ENCODE measurements around the gene GALNT16.
"Not testable (repeated sequence)": the region's sequence is repeated elsewhere in the genome, so short reads cannot be mapped to it uniquely, and the experiment has no call there.

The GALNT16 gene

GRCh38 chr14:69259527-69260189, at the start of gene GALNT16:
TSS of gene GALNT16 (plus strand) at chr14:69260158. CDS start at chr14:69260291, 133 bp downstream.
- DNase-seq, result no peak

DNA sequence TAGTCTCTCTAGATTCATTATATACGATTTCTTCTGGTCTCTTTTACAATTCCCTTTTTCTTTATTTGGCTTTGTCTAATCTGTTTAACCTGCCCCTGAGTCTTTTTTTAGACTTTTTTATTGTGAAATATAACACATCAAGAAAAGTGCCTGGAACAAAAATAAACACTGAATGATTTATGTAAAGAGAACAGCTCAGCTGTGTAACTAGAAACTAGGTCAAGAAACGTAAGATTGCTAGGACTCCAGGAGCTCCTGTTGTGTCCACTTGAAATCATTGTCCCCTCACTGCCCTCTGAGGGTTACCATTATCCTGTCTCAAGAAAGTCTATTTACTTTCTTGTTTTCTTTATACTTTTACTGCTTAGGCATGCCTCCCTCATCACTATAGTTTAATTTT, 45.6 kb upstream of the GALNT16 start:
- DNase-seq, result no peak

DNA sequence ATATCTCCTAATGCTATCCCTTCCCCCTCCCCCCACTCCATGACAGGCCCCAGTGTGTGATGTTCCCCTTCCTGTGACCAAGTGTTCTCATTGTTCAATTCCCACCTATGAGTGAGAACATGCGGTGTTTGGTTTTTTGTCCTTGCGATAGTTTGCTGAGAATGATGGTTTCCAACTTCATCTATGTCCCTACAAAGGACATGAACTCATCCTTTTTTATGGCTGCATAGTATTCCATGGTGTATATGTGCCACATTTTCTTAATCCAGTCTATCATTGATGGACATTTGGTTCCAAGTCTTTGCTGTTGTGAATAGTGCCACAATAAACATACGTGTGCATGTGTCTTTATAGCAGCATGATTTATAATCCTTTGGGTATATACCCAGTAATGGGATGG, 42.3 kb upstream of the GALNT16 start:
- DNase-seq, result not testable (repeated sequence)

GRCh38 chr14:69224946-69225345, 35.0 kb upstream of the GALNT16 start:
- DNase-seq, result no peak

DNA sequence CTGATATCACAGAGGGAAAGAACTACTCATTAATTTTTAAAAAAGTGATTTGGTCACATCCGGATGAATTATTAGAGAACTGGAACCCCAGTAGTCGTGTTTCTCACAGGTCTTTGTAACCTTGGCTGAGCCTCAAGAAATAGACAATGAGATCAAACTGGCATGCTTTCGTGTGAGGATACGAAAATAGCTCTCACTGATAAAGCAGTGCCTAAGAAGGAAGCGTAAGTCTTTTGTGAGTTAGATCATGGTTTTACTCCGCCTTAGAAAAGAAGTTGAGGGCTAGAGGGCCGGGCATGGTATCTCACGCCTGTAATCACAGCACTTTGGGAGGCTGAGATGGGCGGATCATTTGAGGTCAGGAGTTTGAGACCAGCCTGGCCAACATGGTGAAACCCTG, 33.8 kb upstream of the GALNT16 start:
- no peak for DNase-seq

GRCh38 chr14:69226736-69227135, 33.2 kb upstream of the GALNT16 start:
- DNase-seq, result no peak

- no peak for DNase-seq
Observed at GRCh38 chr14:69231486-69231885, 28.5 kb upstream of the GALNT16 start.

DNA sequence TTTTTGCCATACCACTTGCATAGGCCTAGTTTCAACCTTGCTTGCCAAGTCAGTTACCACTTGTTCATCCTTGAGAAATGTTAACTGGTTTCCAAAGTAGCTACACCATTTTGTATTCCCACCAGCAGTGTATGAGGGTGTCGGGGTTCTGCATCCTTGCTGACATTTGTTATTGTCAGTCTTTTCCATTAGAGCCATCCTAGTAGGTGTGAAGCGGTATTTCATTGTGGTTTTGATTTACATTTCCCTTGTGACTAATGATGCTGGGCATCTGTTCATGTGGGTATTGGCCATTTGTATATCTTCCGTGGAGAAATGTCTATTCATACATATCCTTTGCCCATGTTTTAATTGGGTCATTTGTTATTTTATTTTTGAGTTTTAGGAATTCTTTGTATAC, 27.6 kb upstream of the GALNT16 start:
- no peak for DNase-seq

GRCh38 chr14:69234106-69234505, 25.9 kb upstream of the GALNT16 start:
- no peak for DNase-seq

DNA sequence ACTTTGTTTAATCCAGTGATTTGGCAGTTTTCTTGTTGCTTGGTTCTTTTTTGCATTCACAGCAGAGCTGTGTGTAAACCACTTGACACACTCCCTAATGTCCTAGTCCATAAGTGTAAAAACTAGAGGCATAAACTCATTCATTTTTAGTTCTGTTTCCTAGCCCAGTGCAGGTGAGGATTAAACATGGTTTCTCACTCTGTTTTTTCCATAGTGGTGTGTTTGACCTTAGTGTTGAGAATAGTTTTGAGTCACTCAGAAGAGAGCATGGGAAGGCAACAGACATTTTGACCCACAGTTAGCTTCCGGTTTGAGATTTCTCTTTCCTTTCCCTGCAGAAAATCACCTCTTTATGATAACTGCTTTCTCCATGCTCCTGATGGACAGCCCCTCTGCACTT, 24.2 kb upstream of the GALNT16 start:
- no peak for DNase-seq

GRCh38 chr14:69237142-69237541, 22.8 kb upstream of the GALNT16 start:
- no peak for DNase-seq

- DNase-seq, result no peak
Observed at GRCh38 chr14:69237584-69237983, 22.4 kb upstream of the GALNT16 start.

DNA sequence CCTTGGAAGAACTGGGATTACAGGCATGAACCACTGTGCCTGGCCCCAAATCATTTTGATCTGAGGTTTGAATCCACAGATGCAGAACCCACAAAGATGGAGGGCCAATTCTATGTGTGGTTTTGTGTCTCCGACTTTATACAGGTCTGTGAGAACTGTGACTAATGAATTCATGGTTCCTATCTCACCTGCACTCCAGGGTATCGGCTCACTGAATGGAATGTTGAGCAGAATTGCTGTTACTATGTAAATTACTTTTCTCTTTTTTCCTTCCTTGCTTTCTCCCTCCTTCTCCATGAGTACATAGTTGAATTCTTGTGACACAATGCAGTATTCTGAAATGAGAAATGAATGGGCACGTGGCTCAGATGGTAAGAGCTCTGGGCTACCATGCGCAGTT, 21.1 kb upstream of the GALNT16 start:
- DNase-seq, result no peak

DNA sequence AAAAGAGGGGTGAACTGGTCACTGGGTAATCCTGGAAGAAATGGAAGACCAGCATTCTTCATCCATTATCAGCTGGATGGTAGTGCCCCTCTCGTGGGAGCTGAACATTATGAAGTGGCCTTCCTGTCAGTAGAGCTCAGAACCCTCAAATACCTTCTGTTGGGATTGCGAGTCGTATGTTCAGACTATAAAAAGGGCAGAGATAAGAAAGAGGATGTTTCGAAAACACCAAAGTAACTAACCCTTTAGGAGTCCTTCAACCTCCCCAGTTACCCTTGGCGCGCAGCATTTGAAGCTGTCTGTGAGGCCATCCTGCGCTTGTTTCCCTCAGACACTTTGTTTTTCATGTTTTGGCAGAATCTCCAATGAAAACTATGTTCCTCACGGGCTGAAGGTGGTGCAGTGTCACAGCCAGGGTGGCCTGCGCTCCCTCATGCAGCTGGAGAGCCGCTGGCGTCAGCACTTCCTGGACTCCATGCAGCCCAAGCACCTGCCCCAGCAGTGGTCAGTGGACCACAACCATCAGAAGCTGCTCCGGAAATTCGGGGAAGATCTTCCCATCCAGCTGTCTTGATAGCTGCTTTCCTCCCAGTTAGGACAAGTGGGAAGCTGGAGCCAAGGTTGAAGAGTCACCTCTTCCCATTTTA, 19.3 kb upstream of the GALNT16 start:
- no peak for DNase-seq

- DNase-seq, result no peak
Observed at GRCh38 chr14:69241577-69241976, 18.4 kb upstream of the GALNT16 start.

DNA sequence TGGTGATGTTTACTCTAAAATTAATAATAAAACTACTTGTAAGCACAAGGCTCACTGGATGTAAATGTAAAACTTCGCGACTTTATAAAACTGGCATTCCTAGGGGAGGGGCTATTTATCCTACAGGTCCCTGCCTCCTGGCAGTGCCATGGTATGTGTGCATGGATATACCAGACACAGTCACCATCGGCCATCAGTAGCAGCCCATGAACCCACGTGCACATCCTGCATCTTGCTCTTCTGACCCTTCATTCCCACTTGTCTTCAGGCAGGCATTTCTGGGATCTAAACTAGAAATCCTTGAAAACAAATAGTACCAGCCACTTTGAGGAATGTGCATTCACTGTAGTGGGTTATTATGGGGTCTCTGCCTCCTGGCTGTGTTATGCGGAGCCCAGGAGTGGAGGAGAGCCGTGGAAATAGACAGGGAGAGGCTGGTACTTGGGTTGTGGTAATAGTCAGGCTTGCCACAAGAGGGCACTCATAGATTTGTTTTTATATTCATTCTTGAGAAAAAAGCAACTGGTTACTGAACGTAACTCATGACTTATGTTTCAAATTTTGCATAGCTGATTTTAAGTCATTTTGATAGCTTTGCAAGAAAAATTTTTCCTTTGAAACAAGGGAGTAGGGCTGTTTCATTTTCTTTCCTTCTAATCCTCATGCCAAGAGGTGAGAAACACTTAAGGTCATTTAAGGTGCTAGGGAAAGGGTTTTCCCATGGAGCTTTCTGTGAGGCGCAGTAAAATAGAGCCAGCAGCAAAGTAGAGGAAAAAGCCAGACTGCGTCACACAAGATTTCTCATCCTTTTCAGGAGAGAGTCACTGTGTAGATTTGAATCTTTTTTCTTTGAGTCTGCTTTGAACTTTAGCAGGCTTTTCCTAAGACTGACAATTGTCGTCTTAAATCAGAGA, 17.4 kb upstream of the GALNT16 start:
- peak; percentile 5 for DNase-seq

- DNase-seq, result no peak
Observed at GRCh38 chr14:69244946-69245345, 15.0 kb upstream of the GALNT16 start.

DNA sequence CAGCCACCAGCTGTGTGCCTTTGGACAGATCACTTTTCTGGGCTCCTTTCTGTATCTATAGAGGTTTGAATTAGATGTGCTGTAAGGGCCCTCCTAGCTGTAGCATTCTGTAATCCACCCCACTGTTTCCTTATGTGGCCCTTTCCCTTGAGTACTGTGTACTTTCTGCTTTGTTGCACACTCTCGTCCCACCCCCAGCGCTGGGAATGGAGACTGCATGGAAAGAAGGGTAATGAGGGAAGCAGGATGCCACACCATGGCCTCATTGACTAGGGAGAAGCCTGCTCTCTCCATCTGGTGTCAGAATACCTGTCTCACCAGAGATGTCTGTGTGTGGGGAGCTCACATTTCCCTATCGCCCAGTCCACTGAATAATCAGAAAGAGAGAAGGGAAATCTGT, 13.6 kb upstream of the GALNT16 start:
- DNase-seq, result no peak

- DNase-seq, result no peak
Observed at GRCh38 chr14:69247676-69248440, 12.1 kb upstream of the GALNT16 start.

- no peak for DNase-seq
Observed at GRCh38 chr14:69249603-69250002, 10.4 kb upstream of the GALNT16 start.

DNA sequence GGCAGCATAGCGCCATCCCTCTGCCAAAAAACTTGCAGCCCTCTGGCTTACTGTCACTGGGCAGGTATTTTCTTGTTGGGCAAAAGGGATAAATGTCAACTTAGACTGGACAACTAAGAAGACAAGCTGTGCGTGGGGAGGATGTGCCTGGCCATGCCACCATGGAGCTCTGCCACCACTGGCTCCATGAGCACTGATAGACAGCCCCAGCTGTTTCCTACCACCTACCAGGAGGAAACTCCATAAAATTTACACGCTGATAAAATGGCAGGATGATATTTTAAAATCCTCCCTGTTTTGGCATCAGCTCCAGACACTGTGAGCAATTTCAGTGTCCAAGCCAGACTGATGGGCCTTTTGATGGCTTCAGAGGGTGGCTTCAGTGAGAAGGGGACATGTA, 7.1 kb upstream of the GALNT16 start:
- no peak for DNase-seq

- DNase-seq, result no peak
Observed at GRCh38 chr14:69259168-69259526, 811 bp upstream of the GALNT16 start.

DNA sequence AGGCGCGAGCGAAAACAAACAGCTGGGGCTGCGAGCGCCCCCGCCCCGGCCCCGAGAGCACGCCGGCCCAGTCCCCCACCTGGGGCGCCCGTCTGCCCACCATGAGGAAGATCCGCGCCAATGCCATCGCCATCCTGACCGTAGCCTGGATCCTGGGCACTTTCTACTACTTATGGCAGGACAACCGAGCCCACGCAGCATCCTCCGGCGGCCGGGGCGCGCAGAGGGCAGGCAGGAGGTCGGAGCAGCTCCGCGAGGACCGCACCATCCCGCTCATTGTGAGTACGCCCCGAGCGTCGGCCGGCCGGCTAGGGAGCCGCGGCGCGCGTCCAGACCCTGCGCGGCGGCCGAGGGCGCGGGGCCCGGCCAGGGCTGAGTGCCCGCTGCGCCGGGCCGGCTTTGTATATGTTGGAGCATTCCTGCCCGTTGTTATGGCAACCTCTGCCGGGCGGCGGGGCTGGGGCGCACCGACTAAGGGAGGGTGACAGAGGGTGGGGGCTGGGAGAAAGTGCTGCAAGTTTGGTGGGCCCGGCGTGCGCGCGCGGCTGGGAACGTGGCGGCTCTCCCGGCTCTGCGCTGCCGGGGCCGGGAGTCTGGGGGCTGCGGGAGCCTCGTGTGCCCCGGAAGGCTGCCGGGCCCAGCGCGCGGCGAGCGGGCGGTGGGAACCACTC, 367 bp downstream of the GALNT16 start:
- no peak for DNase-seq

Measured in NCI-H2029 treated with DMSO at 0.1 percent for 48 hours (cell line).